ENCODE data around the gene USP9X.
A peak's percentile ranks its signal among the peaks of the same experiment; 100 is the strongest.
"Not testable (repeated sequence)": the region's sequence is repeated elsewhere in the genome, so short reads cannot be mapped to it uniquely, and the experiment has no call there.

USP9X gene

GRCh38 chrX:41275661-41276609 is 190.7 kb downstream of the USP9X start:
- intact Hi-C loops (cut with DNase I; ENCODE audit: low total_unique reads), result no loop called here
- Histone ChIP-seq H3K27me3 (no peaks in the 10 kb centered on the region), H3K9me3 (no peaks in the 10 kb centered on the region), H3K4me3 (peak overlapping the region; percentile 56 to 63), H3K27ac (peak overlapping the region; percentile 55 to 73), H3K36me3 (no peaks in the 10 kb centered on the region), H3K4me1 (peaks cover 0 to 18% (median 0%) of the 10 kb centered on the region in 4 donors)
- DNase-seq, result peak; percentile 55 to 78
- peak; percentile 24 to 27 for TF ChIP-seq CTCF (IDR thresholded peaks at IDR 0.05)

- DNase-seq, result peak in 1 of 2 donors; percentile 64
- Histone ChIP-seq H3K9me3 (no peaks in the 10 kb centered on the region), H3K4me3 (peak overlapping the region; percentile 56 to 63), H3K4me1 (peaks cover 0 to 18% (median 0%) of the 10 kb centered on the region in 4 donors), H3K27me3 (no peaks in the 10 kb centered on the region), H3K27ac (peak overlapping the region; percentile 55 to 73), H3K36me3 (no peaks in the 10 kb centered on the region)
- intact Hi-C loops (cut with DNase I; ENCODE audit: low total_unique reads), result no loop called here
- no peak for TF ChIP-seq CTCF (IDR thresholded peaks at IDR 0.05)
Measured at GRCh38 chrX:41276661-41277506, 191.6 kb downstream of the USP9X start.

- H3K36me3 ChIP-seq; H3K9me3 ChIP-seq; H3K4me3 ChIP-seq; intact Hi-C loops (cut with DNase I; ENCODE audit: low total_unique reads); H3K27ac ChIP-seq; H3K4me1 ChIP-seq; H3K27me3 ChIP-seq; DNase-seq: not testable (repeated sequence)
Measured at GRCh38 chrX:41282307-41282706, 197.1 kb downstream of the USP9X start.

DNA sequence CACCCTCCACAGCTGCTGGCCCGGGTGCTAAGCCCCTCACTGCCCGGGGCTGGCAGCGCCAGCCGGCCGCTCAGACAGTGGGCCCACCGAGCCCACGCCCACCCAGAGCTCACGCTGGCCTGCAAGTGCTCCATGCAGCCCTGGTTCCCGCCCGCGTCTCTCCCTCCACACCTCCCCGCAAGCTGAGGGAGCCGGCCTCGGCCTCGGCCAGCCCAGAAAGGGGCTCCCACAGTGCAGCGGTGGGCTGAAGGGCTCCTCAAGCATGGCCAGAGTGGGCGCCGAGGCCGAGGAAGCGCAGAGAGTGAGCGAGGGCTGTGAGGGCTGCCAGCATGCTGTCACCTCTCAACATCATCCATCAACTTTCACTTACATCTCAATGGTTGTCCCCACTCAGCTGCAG is 200.7 kb downstream of the USP9X start:
- H3K27me3 ChIP-seq; H3K4me3 ChIP-seq; DNase-seq; intact Hi-C loops (cut with DNase I; ENCODE audit: low total_unique reads); H3K27ac ChIP-seq; H3K4me1 ChIP-seq; H3K36me3 ChIP-seq; H3K9me3 ChIP-seq: not testable (repeated sequence)

Data from tibial artery (tissue), 4 donors.